OCI-LY1 (cell line): ENCODE data around the gene PARD3.

Experiments
- H2AFZ ChIP-seq: fragments of 200-600 bp; sonication (generic), shearing (Covaris generic); 2 replicates; pipeline ENCODE4 v1.6.0; 2014; ENCODE audit warnings: antibody characterized with exemption, mild to moderate bottlenecking, low read length
- H3F3A ChIP-seq: fragments of 200-600 bp; sonication (generic), shearing (Covaris generic); 2 replicates; pipeline ENCODE4 v1.6.0; 2014; ENCODE audit warnings: mild to moderate bottlenecking, antibody characterized with exemption, low read length, moderate library complexity; ENCODE audit not compliant: insufficient read depth
- H3K27ac ChIP-seq: fragments of 200-600 bp; sonication (generic); 2 replicates; pipeline ENCODE4 v1.5.1; 2014; ENCODE audit warnings: low read length, mixed run types, mild to moderate bottlenecking, low read depth; ENCODE audit not compliant: poor library complexity, severe bottlenecking
- H3K27me3 ChIP-seq: fragments of 200-600 bp; sonication (generic); 2 replicates; pipeline ENCODE4 v1.6.0; 2014; ENCODE audit warnings: antibody characterized with exemption, mild to moderate bottlenecking, low read length, moderate library complexity; ENCODE audit not compliant: insufficient read depth
- H3K36me3 ChIP-seq: fragments of 200-600 bp; sonication (generic); 2 replicates; pipeline ENCODE4 v1.6.1; 2014; ENCODE audit warnings: mild to moderate bottlenecking, antibody characterized with exemption, low read length, moderate library complexity, mixed read lengths; ENCODE audit not compliant: insufficient read depth
- H3K4me1 ChIP-seq: fragments of 200-600 bp; sonication (generic); 2 replicates; pipeline ENCODE4 v1.5.1; 2014; ENCODE audit warnings: mild to moderate bottlenecking, low read length, moderate library complexity; ENCODE audit not compliant: insufficient read depth, severe bottlenecking
- H3K4me2 ChIP-seq: fragments of 200-600 bp; sonication (generic), shearing (Covaris generic); 2 replicates; pipeline ENCODE4 v1.6.1; 2014; ENCODE audit warnings: low read length
- H3K4me3 ChIP-seq: fragments of 200-600 bp; sonication (generic); 2 replicates; pipeline ENCODE4 v1.5.1; 2014; ENCODE audit warnings: low read length, low read depth, mild to moderate bottlenecking, mixed read lengths; ENCODE audit not compliant: poor library complexity, severe bottlenecking
- H3K79me2 ChIP-seq: fragments of 200-600 bp; shearing (Covaris generic); 2 replicates; pipeline ENCODE4 v1.6.1; 2016; ENCODE audit warnings: mixed run types, low read length, mixed read lengths; ENCODE audit not compliant: insufficient read depth
- H3K9ac ChIP-seq: fragments of 200-600 bp; sonication (generic), shearing (Covaris generic); 2 replicates; pipeline ENCODE4 v1.6.1; 2014; ENCODE audit warnings: mild to moderate bottlenecking, low read length, mixed read lengths
- H3K9me2 ChIP-seq: fragments of 200-600 bp; sonication (generic), shearing (Covaris generic); 2 replicates; pipeline ENCODE4 v1.6.1; 2014; ENCODE audit warnings: low read depth, mild to moderate bottlenecking, low read length, mixed read lengths
- H3K9me3 ChIP-seq: fragments of 200-600 bp; shearing (Covaris generic); 2 replicates; pipeline ENCODE4 v1.6.1; 2014; ENCODE audit warnings: low read length, mixed read lengths
- H4K20me1 ChIP-seq: fragments of 200-600 bp; sonication (generic), shearing (Covaris generic); 2 replicates; pipeline ENCODE4 v1.6.0; 2016; ENCODE audit warnings: mild to moderate bottlenecking, low read length; ENCODE audit not compliant: insufficient read depth
- CTCF ChIP-seq: fragments of 200-600 bp; sonication (generic), shearing (Covaris generic); IDR thresholded peaks from 2 replicates; pipeline ENCODE4 v1.5.1; 2017; ENCODE audit warnings: mild to moderate bottlenecking, antibody characterized with exemption, low read length, moderate library complexity, mixed read lengths
- EZH2 ChIP-seq: fragments of 200-600 bp; sonication (generic), shearing (Covaris generic); IDR thresholded peaks from 2 replicates; pipeline ENCODE4 v1.8.0; 2017; ENCODE audit warnings: borderline replicate concordance, mixed run types, mild to moderate bottlenecking, antibody characterized with exemption, low read length, moderate library complexity, mixed read lengths

Gene PARD3

GRCh38 chr10:34491678-34492077 lies 323.4 kb downstream of the PARD3 start:
- TF ChIP-seq EZH2: no peak
- TF ChIP-seq CTCF: no peak
- H3K4me3 ChIP-seq: no peak overlapping the region

GRCh38 chr10:34489973-34490745 lies 324.9 kb downstream of the PARD3 start:
- no peaks in the 10 kb centered on the region for H4K20me1 ChIP-seq
- no peak overlapping the region for H3K27ac ChIP-seq
- no peak overlapping the region for H3K9ac ChIP-seq
- no peak overlapping the region for H3K4me3 ChIP-seq
- no peak overlapping the region for H2AFZ ChIP-seq
- H3K4me1 ChIP-seq: no peaks in the 10 kb centered on the region
- H3K27me3 ChIP-seq: no peaks in the 10 kb centered on the region
- no peak overlapping the region for H3K4me2 ChIP-seq
- TF ChIP-seq EZH2 (no peak), CTCF (no peak)
- no peaks in the 10 kb centered on the region for H3K9me2 ChIP-seq
- no peaks in the 10 kb centered on the region for H3F3A ChIP-seq
- no peaks in the 10 kb centered on the region for H3K36me3 ChIP-seq
- no peaks in the 10 kb centered on the region for H3K9me3 ChIP-seq
- H3K79me2 ChIP-seq: no peaks in the 10 kb centered on the region

More at GRCh38 chr10:34491678-34492077, 323.4 kb downstream of the PARD3 start:
- Histone ChIP-seq H2AFZ (no peak overlapping the region), H3K9me3 (no peaks in the 10 kb centered on the region), H3K4me2 (no peak overlapping the region), H3K27ac (no peak overlapping the region), H4K20me1 (no peaks in the 10 kb centered on the region), H3K27me3 (no peaks in the 10 kb centered on the region), H3K4me1 (no peaks in the 10 kb centered on the region), H3K9me2 (no peaks in the 10 kb centered on the region), H3F3A (no peaks in the 10 kb centered on the region), H3K9ac (no peak overlapping the region), H3K36me3 (no peaks in the 10 kb centered on the region), H3K79me2 (no peaks in the 10 kb centered on the region)

GRCh38 chr10:34489411-34489810 lies 325.7 kb downstream of the PARD3 start:
- Histone ChIP-seq H3K9me2 (no peaks in the 10 kb centered on the region), H3K27me3 (no peaks in the 10 kb centered on the region), H3K9me3 (no peaks in the 10 kb centered on the region), H3K9ac (no peak overlapping the region), H3K79me2 (no peaks in the 10 kb centered on the region), H4K20me1 (no peaks in the 10 kb centered on the region), H3K36me3 (no peaks in the 10 kb centered on the region), H3F3A (no peaks in the 10 kb centered on the region), H3K4me2 (no peak overlapping the region), H3K4me3 (no peak overlapping the region), H3K4me1 (no peaks in the 10 kb centered on the region), H2AFZ (no peak overlapping the region), H3K27ac (no peak overlapping the region)
- TF ChIP-seq EZH2 (no peak), CTCF (no peak)
